Activated CD8-positive, alpha-beta memory T cell treated with anti-CD3 and anti-CD28 coated beads for 4 hours (primary cell): Measurements from ENCODE around the gene LRRC8E.
A peak's percentile ranks its signal among the peaks of the same experiment; 100 is the strongest.
"Not testable (repeated sequence)": the region's sequence is repeated elsewhere in the genome, so short reads cannot be mapped to it uniquely, and the experiment has no call there.

Experiments used
- DNase-seq, 2 donors: peaks; one replicate each; pipeline ENCODE4 v3.0.0-alpha.2; 2020; ENCODE audit warnings: low read depth in 2 of 2

The LRRC8E gene

GRCh38 chr19:7920519-7921301, 32.4 kb downstream of the LRRC8E start:
- peak; percentile 100 for DNase-seq

- no peak for DNase-seq
These were observed 33.1 kb downstream of the LRRC8E start for GRCh38 chr19:7921302-7921966.

- DNase-seq: no peak
These were observed 33.9 kb downstream of the LRRC8E start for GRCh38 chr19:7921967-7922835.

GRCh38 chr19:7922836-7923195, 34.5 kb downstream of the LRRC8E start:
- DNase-seq: no peak

GRCh38 chr19:7923295-7924191, 35.2 kb downstream of the LRRC8E start:
- DNase-seq: no peak

- DNase-seq: no peak
These were observed 35.9 kb downstream of the LRRC8E start for GRCh38 chr19:7924241-7924640.

GRCh38 chr19:7924651-7925170, 36.4 kb downstream of the LRRC8E start:
- no peak for DNase-seq

- DNase-seq: peak; percentile 58 to 64
These were observed 37.0 kb downstream of the LRRC8E start for GRCh38 chr19:7925171-7925851.

- peak; percentile 47 to 61 for DNase-seq
These were observed 37.9 kb downstream of the LRRC8E start, which contains the start of gene CTXN1 for GRCh38 chr19:7926021-7926726. Gene CTXN1, minus strand, starts transcription at chr19:7926135. Its CDS starts 597 bp downstream, at chr19:7925538.

GRCh38 chr19:7926727-7927604, 38.7 kb downstream of the LRRC8E start:
- DNase-seq: no peak

GRCh38 chr19:7927605-7928333, 39.5 kb downstream of the LRRC8E start:
- no peak for DNase-seq

GRCh38 chr19:7928334-7928706, 40.0 kb downstream of the LRRC8E start:
- DNase-seq: no peak

GRCh38 chr19:7928741-7929701, 40.7 kb downstream of the LRRC8E start:
- no peak for DNase-seq

- DNase-seq: not testable (repeated sequence)
These were observed 41.7 kb downstream of the LRRC8E start for GRCh38 chr19:7930030-7930429.

GRCh38 chr19:7930765-7931164, 42.5 kb downstream of the LRRC8E start:
- DNase-seq: no peak

- DNase-seq: no peak
These were observed 43.1 kb downstream of the LRRC8E start for GRCh38 chr19:7931221-7932061.
